HCT116 (cell line): ENCODE data around the gene AOAH. TPM values are rescaled to one million over a fixed set of nuclear protein-coding genes. Genes with fewer than 3 reads are reported as not detected.

Source experiments
- ATAC-seq: fragments of 200-7000 bp; cut with Tn5 transposase; 2 replicates; pipeline ENCODE4 v1.9.1; 2020; ENCODE audit warnings: mild to moderate bottlenecking, moderate library complexity
- BruUV-seq: library from RNA; stranded (reverse); fragments of 400-500 nt; replicated peaks from 2 replicates; lab custom pipeline; 2021; lab: Mats Ljungman, UMichigan
- CTCF ChIA-PET: fragments of 300-600 bp; sonication (Branson Sonifier 250); formaldehyde crosslinking; loops from one replicate; lab custom pipeline; 2021; ENCODE audit warnings: antibody characterized with exemption; lab: Charles Lee
- POLR2A ChIA-PET: fragments of 300-600, 350-600 bp; sonication (Branson Sonifier 250); formaldehyde crosslinking; loops from one replicate; lab custom pipeline; 2021; ENCODE audit warnings: antibody characterized with exemption; lab: Charles Lee
- RAD21 ChIA-PET, 2 experiments: fragments of 300-600 bp; sonication (Branson Sonifier 250); formaldehyde crosslinking; loops; one replicate each; lab custom pipeline; 2023; ENCODE audit warnings: low total read pairs in 2 of 2; ENCODE audit not compliant: uncharacterized antibody in 2 of 2, unreplicated experiment in 2 of 2, low non-redundant PET in 1 of 2; lab: Charles Lee
- DNase-seq: peaks from one replicate; pipeline ENCODE4 v3.0.0-alpha.2; 2010; ENCODE audit warnings: low read depth, low spot score
- H2AFZ ChIP-seq: fragments of 200-600 bp; shearing (Covaris generic), sonication (generic); 2 replicates; pipeline ENCODE4 v1.6.1; 2017; ENCODE audit warnings: low read depth, mixed run types, mixed read lengths, antibody characterized with exemption, low read length; ENCODE audit not compliant: poor library complexity, severe bottlenecking
- H3K27ac ChIP-seq: 2 replicates; pipeline ENCODE4 v1.5.1; 2012; ENCODE audit warnings: low read depth, low read length
- H3K27me3 ChIP-seq: fragments of 200-600 bp; sonication (generic); 2 replicates; pipeline ENCODE4 v1.6.1; 2016; ENCODE audit warnings: mixed run types, low read length, mixed read lengths; ENCODE audit not compliant: insufficient read depth
- H3K36me3 ChIP-seq, 2 experiments: fragments of 200-500 bp in 1 of 2; fragments of 200-600 bp in 1 of 2; sonication (Bioruptor generic) in 1 of 2; sonication (generic) in 1 of 2; 2 replicates each; pipeline versions ENCODE4 v1.5.1 to v1.6.1; 2014 to 2016; ENCODE audit warnings: low read length in 2 of 2, inconsistent platforms in 1 of 2, mixed read lengths in 1 of 2, mixed run types in 1 of 2; ENCODE audit not compliant: insufficient read depth in 2 of 2, control insufficient read depth in 1 of 2
- H3K4me1 ChIP-seq, 2 experiments: fragments of 200-600 bp in 1 of 2; sonication (generic) in 1 of 2; 2 replicates each; pipeline versions ENCODE4 v1.5.1 to v1.6.1; 2012 to 2017; ENCODE audit warnings: low read length in 2 of 2, inconsistent platforms in 1 of 2, mild to moderate bottlenecking in 1 of 2, mixed read lengths in 1 of 2, mixed run types in 1 of 2, moderate library complexity in 1 of 2; ENCODE audit not compliant: insufficient read depth in 2 of 2, control insufficient read depth in 1 of 2
- H3K4me2 ChIP-seq: fragments of 200-600 bp; sonication (generic); 2 replicates; pipeline ENCODE4 v1.6.1; 2017; ENCODE audit warnings: mixed run types, low read length, mixed read lengths
- H3K4me3 ChIP-seq, 2 experiments: fragments of 200-600 bp in 1 of 2; sonication (generic) in 1 of 2; replicated peaks in 1 of 2; 2 replicates each; pipeline ENCODE4 v1.5.1; 2011 to 2016; ENCODE audit warnings: low read length in 2 of 2, control low read depth in 1 of 2, low read depth in 1 of 2, mild to moderate bottlenecking in 1 of 2, mixed read lengths in 1 of 2, mixed run types in 1 of 2
- H3K79me2 ChIP-seq: fragments of 200-600 bp; sonication (generic); 2 replicates; pipeline ENCODE4 v1.6.1; 2017; ENCODE audit warnings: mild to moderate bottlenecking, mixed run types, low read length, moderate library complexity, mixed read lengths; ENCODE audit not compliant: insufficient read depth
- H3K9ac ChIP-seq: fragments of 200-600 bp; sonication (generic); 2 replicates; pipeline ENCODE4 v1.6.1; 2016; ENCODE audit warnings: low read length, mixed read lengths
- H3K9me2 ChIP-seq: fragments of 200-600 bp; sonication (generic), shearing (Covaris generic); 2 replicates; pipeline ENCODE4 v1.6.1; 2017; ENCODE audit warnings: mixed run types, mild to moderate bottlenecking, moderate library complexity; ENCODE audit not compliant: insufficient read depth
- H3K9me3 ChIP-seq, 2 experiments: fragments of 200-500 bp in 1 of 2; fragments of 200-600 bp in 1 of 2; sonication (Bioruptor generic) in 1 of 2; sonication (generic) in 1 of 2; 2 replicates each; pipeline ENCODE4 v1.6.1; 2014 to 2017; ENCODE audit warnings: low read length in 2 of 2, mixed read lengths in 2 of 2, inconsistent platforms in 1 of 2, low read depth in 1 of 2, mild to moderate bottlenecking in 1 of 2, mixed run types in 1 of 2, moderate library complexity in 1 of 2; ENCODE audit not compliant: control insufficient read depth in 1 of 2, insufficient read depth in 1 of 2
- H4K20me1 ChIP-seq: fragments of 200-600 bp; sonication (generic), shearing (Covaris generic); 2 replicates; pipeline ENCODE4 v1.6.1; 2017; ENCODE audit warnings: mixed run types, mild to moderate bottlenecking, moderate library complexity; ENCODE audit not compliant: insufficient read depth
- ATF3 ChIP-seq: IDR thresholded peaks from 2 replicates; pipeline ENCODE4 v1.6.1; 2012
- CBX3 ChIP-seq: IDR thresholded peaks from 2 replicates; pipeline ENCODE4 v1.6.1; 2012; ENCODE audit warnings: low read depth
- CEBPB ChIP-seq: IDR thresholded peaks from 2 replicates; pipeline ENCODE4 v1.6.1; 2012; ENCODE audit warnings: low read depth
- EGR1 ChIP-seq: IDR thresholded peaks from 2 replicates; pipeline ENCODE4 v1.6.1; 2012; ENCODE audit warnings: low read depth
- ELF1 ChIP-seq: IDR thresholded peaks from 2 replicates; pipeline ENCODE4 v1.6.1; 2012; ENCODE audit warnings: low read depth, borderline replicate concordance
- JUND ChIP-seq: IDR thresholded peaks from 2 replicates; pipeline ENCODE4 v1.6.1; 2012
- MAX ChIP-seq: IDR thresholded peaks from 2 replicates; pipeline ENCODE4 v1.6.1; 2012
- POLR2A ChIP-seq: IDR thresholded peaks from 2 replicates; pipeline ENCODE4 v1.7.0; 2011; ENCODE audit warnings: borderline replicate concordance; ENCODE audit not compliant: insufficient read depth, insufficient read length; ENCODE audit errors: extremely low read depth
- RAD21 ChIP-seq: IDR thresholded peaks from 2 replicates; pipeline ENCODE4 v1.6.1; 2012; ENCODE audit warnings: low read depth, mild to moderate bottlenecking
- REST ChIP-seq: IDR thresholded peaks from 2 replicates; pipeline ENCODE4 v1.6.1; 2012; ENCODE audit warnings: low read depth
- SIN3A ChIP-seq: IDR thresholded peaks from 2 replicates; pipeline ENCODE4 v1.6.1; 2012; ENCODE audit warnings: low read depth
- SP1 ChIP-seq: IDR thresholded peaks from 2 replicates; pipeline ENCODE4 v1.6.1; 2012; ENCODE audit warnings: low read depth
- SRF ChIP-seq: IDR thresholded peaks from 2 replicates; pipeline ENCODE4 v1.6.1; 2012; ENCODE audit warnings: low read depth
- TCF7L2 ChIP-seq: IDR thresholded peaks from 2 replicates; pipeline ENCODE4 v1.7.0; 2011; ENCODE audit warnings: borderline replicate concordance, inconsistent platforms; ENCODE audit not compliant: insufficient read depth, insufficient read length; ENCODE audit errors: extremely low read depth
- ZFX ChIP-seq: fragments of 450-650 bp; IDR thresholded peaks from 2 replicates; pipeline ENCODE4 v1.6.1; 2017
- ZNF274 ChIP-seq: fragments of 200-500 bp; sonication (Bioruptor generic); IDR thresholded peaks from 2 replicates; pipeline ENCODE4 v1.6.1; 2014; ENCODE audit warnings: mild to moderate bottlenecking, low read depth, low read length, inconsistent platforms
- intact Hi-C: fragments of 100-400 bp; cut with micrococcal nuclease; formaldehyde crosslinking; loops from 2 replicates; pipeline ENCODE4 v1.10.0; 2022
- total RNA-seq: library from RNA; stranded (reverse); gene quantifications from one replicate; pipeline ENCODE4 v1.2.1, GENCODE V29; 2021; ENCODE audit not compliant: unreplicated experiment
- TF ChIP-seq, protein P1 (sequence below): IDR thresholded peaks from 2 replicates; pipeline ENCODE4 v1.6.1; 2011; ENCODE audit warnings: mild to moderate bottlenecking, low read length, moderate library complexity; ENCODE audit not compliant: insufficient replicate concordance; ENCODE audit errors: extremely low read depth

Gene AOAH
- total RNA-seq, 1 experiment from 2014 or later: 1.1 TPM

- ATAC-seq: no peak
- intact Hi-C loops: no loop called here
Observed at GRCh38 chr7:36546331-36546730, 178.0 kb downstream of the AOAH start.

More at GRCh38 chr7:36546331-36546730, 178.0 kb downstream of the AOAH start:
- Histone ChIP-seq H3K9me3 (no peaks in the 10 kb centered on the region), H3K9ac (no peak overlapping the region), H4K20me1 (no peaks in the 10 kb centered on the region), H3K27me3 (peaks cover 3% of the 10 kb centered on the region; the same call in 1 of the 2 replicates), H3K27ac (no peak overlapping the region), H3K36me3 (no peaks in the 10 kb centered on the region), H3K4me3 (no peak overlapping the region), H3K9me2 (no peaks in the 10 kb centered on the region), H3K79me2 (no peaks in the 10 kb centered on the region), H2AFZ (no peak overlapping the region), H3K4me1 (no peaks in the 10 kb centered on the region), H3K4me2 (no peak overlapping the region)
- ChIA-PET POLR2A (no interaction called here), CTCF (interaction anchor here (1.0 kb wide), 1 partner anchor 125 kb away, joined by 4 read pairs; no protein-coding TSS in a partner anchor), RAD21 (no interaction called here)
- BruUV-seq: no TSS peak
- no peak for DNase-seq
- TF ChIP-seq SIN3A (no peak), POLR2A (no peak), ELF1 (no peak), RAD21 (no peak), REST (no peak), TCF7L2 (no peak), CBX3 (no peak), SP1 (no peak), SRF (no peak), CEBPB (no peak), ZFX (no peak), ATF3 (no peak), EGR1 (no peak), ZNF274 (no peak), JUND (no peak), MAX (no peak)
- TF ChIP-seq, protein P1, sequence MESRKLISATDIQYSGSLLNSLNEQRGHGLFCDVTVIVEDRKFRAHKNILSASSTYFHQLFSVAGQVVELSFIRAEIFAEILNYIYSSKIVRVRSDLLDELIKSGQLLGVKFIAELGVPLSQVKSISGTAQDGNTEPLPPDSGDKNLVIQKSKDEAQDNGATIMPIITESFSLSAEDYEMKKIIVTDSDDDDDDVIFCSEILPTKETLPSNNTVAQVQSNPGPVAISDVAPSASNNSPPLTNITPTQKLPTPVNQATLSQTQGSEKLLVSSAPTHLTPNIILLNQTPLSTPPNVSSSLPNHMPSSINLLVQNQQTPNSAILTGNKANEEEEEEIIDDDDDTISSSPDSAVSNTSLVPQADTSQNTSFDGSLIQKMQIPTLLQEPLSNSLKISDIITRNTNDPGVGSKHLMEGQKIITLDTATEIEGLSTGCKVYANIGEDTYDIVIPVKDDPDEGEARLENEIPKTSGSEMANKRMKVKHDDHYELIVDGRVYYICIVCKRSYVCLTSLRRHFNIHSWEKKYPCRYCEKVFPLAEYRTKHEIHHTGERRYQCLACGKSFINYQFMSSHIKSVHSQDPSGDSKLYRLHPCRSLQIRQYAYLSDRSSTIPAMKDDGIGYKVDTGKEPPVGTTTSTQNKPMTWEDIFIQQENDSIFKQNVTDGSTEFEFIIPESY: no peak
